ENCODE data around the gene TARS2.

Gene TARS2

GRCh38 chr1:150486966-150487762, at the start of gene TARS2:
Gene TARS2, plus strand, starts transcription at chr1:150487419. Its CDS starts 32 bp downstream, at chr1:150487451.
- intact Hi-C loops (cut with DNase I) = loop anchor here (1.0 kb wide), 1 partner anchor 28 kb away; the partner anchor contains the start of gene FALEC
- peak; percentile 78 to 98 (median 92) for DNase-seq

- no peak for DNase-seq
- intact Hi-C loops (cut with DNase I) = no loop called here
These were observed 46.1 kb upstream of the TARS2 start for GRCh38 chr1:150441121-150441520.

GRCh38 chr1:150444232-150444631, 43.0 kb upstream of the TARS2 start:
- intact Hi-C loops (cut with DNase I) = no loop called here
- DNase-seq = no peak

- intact Hi-C loops (cut with DNase I) = no loop called here
- DNase-seq = no peak
These were observed 31.0 kb upstream of the TARS2 start for GRCh38 chr1:150456146-150456647.

GRCh38 chr1:150464422-150464826, 22.8 kb upstream of the TARS2 start:
- intact Hi-C loops (cut with DNase I) = loop anchor here (2.0 kb wide), 1 partner anchor 68 kb away; no protein-coding TSS in a partner anchor

GRCh38 chr1:150466964-150467363, 20.3 kb upstream of the TARS2 start:
- intact Hi-C loops (cut with DNase I) = no loop called here
- DNase-seq = no peak

More at GRCh38 chr1:150464422-150464826, 22.8 kb upstream of the TARS2 start:
- DNase-seq = peak in 5 of 10 donors; percentile 18 to 43 (median 28)

- intact Hi-C loops (cut with DNase I) = no loop called here
- DNase-seq = peak in 2 of 10 donors; percentile 35 to 55
These were observed 17.9 kb upstream of the TARS2 start for GRCh38 chr1:150469291-150469690.

- intact Hi-C loops (cut with DNase I) = loop anchor here (10.0 kb wide), 1 partner anchor 98 kb away; no protein-coding TSS in a partner anchor
- peak in 1 of 10 donors; percentile 58 for DNase-seq
These were observed 14.5 kb upstream of the TARS2 start for GRCh38 chr1:150472601-150473200.

GRCh38 chr1:150473659-150474058, 13.6 kb upstream of the TARS2 start:
- peak in 2 of 10 donors; percentile 19 to 37 for DNase-seq
- intact Hi-C loops (cut with DNase I) = loop anchor here (10.0 kb wide), 1 partner anchor 99 kb away; no protein-coding TSS in a partner anchor

GRCh38 chr1:150474869-150475268, 12.3 kb upstream of the TARS2 start:
- intact Hi-C loops (cut with DNase I) = loop anchor here (10.0 kb wide), 1 partner anchor 100 kb away; no protein-coding TSS in a partner anchor

GRCh38 chr1:150476754-150477153, 10.5 kb upstream of the TARS2 start:
- no peak for DNase-seq
- intact Hi-C loops (cut with DNase I) = loop anchor here (10.0 kb wide), 1 partner anchor 102 kb away; no protein-coding TSS in a partner anchor

More at GRCh38 chr1:150474869-150475268, 12.3 kb upstream of the TARS2 start:
- no peak for DNase-seq

GRCh38 chr1:150477320-150477719, 9.9 kb upstream of the TARS2 start:
- no peak for DNase-seq
- intact Hi-C loops (cut with DNase I) = loop anchor here (10.0 kb wide), 1 partner anchor 103 kb away; no protein-coding TSS in a partner anchor

GRCh38 chr1:150477733-150478132, 9.5 kb upstream of the TARS2 start:
- DNase-seq = no peak
- intact Hi-C loops (cut with DNase I) = loop anchor here (10.0 kb wide), 1 partner anchor 103 kb away; no protein-coding TSS in a partner anchor

- intact Hi-C loops (cut with DNase I) = loop anchor here (10.0 kb wide), 1 partner anchor 105 kb away; no protein-coding TSS in a partner anchor
- DNase-seq = no peak
These were observed 7.8 kb upstream of the TARS2 start for GRCh38 chr1:150479370-150479769.

- DNase-seq = no peak
- intact Hi-C loops (cut with DNase I) = loop anchor here (10.0 kb wide), 1 partner anchor 105 kb away; no protein-coding TSS in a partner anchor
These were observed 7.3 kb upstream of the TARS2 start for GRCh38 chr1:150479927-150480352.

GRCh38 chr1:150484431-150484830, 2.8 kb upstream of the TARS2 start:
- no peak for DNase-seq
- intact Hi-C loops (cut with DNase I) = no loop called here

GRCh38 chr1:150484861-150485260, 2.4 kb upstream of the TARS2 start:
- DNase-seq = no peak
- intact Hi-C loops (cut with DNase I) = no loop called here

GRCh38 chr1:150487763-150488115, 520 bp downstream of the TARS2 start:
- intact Hi-C loops (cut with DNase I) = loop anchor here (1.0 kb wide), 1 partner anchor 28 kb away; the partner anchor contains the start of gene FALEC
- no peak for DNase-seq

GRCh38 chr1:150493175-150493574, 6.0 kb downstream of the TARS2 start:
- intact Hi-C loops (cut with DNase I) = no loop called here
- no peak for DNase-seq

GRCh38 chr1:150498342-150498741, 11.1 kb downstream of the TARS2 start:
- DNase-seq = no peak

GRCh38 chr1:150505431-150505830, 18.2 kb downstream of the TARS2 start:
- no peak for DNase-seq
- intact Hi-C loops (cut with DNase I) = no loop called here

More at GRCh38 chr1:150498342-150498741, 11.1 kb downstream of the TARS2 start:
- intact Hi-C loops (cut with DNase I) = no loop called here

Measured in posterior cingulate gyrus (tissue), 11 donors.